NCI-H2171 (cell line): ENCODE measurements around the gene UGCG.
"Not testable (repeated sequence)": the region's sequence is repeated elsewhere in the genome, so short reads cannot be mapped to it uniquely, and the experiment has no call there.

ENCODE experiments used
- DNase-seq: peaks from one replicate; lab custom pipeline; 2025; lab: John Stamatoyannopoulos, UW

Gene UGCG

GRCh38 chr9:111890867-111891266 is 5.7 kb upstream of the UGCG start:
- DNase-seq, result not testable (repeated sequence)

DNA sequence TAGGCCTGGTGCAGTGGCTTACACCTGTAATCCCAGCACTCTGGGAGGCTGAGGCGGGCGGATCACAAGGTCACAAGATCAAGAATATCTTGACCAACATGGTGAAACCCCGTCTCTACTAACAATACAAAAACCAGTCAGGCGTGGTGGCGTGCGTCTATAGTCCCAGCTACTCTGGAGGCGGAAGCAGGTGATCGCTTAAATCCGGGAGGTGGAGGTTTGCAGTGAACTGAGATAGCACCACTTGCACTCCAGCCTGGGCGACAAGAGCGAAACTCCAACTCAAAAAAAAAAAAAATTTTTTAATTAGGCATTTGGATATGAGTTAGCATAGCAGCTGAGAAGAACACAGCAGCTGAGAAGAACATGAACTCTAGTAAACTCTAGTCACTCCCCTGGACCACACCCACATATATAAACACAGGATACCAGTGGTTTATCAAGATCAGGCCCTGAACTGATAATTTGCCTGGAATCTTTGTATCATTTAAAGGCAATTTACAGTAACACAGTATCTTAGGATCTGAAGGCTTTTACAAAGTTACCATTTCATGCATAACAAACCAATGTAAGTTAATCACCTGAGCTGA is 4.6 kb upstream of the UGCG start:
- DNase-seq, result no peak

DNA sequence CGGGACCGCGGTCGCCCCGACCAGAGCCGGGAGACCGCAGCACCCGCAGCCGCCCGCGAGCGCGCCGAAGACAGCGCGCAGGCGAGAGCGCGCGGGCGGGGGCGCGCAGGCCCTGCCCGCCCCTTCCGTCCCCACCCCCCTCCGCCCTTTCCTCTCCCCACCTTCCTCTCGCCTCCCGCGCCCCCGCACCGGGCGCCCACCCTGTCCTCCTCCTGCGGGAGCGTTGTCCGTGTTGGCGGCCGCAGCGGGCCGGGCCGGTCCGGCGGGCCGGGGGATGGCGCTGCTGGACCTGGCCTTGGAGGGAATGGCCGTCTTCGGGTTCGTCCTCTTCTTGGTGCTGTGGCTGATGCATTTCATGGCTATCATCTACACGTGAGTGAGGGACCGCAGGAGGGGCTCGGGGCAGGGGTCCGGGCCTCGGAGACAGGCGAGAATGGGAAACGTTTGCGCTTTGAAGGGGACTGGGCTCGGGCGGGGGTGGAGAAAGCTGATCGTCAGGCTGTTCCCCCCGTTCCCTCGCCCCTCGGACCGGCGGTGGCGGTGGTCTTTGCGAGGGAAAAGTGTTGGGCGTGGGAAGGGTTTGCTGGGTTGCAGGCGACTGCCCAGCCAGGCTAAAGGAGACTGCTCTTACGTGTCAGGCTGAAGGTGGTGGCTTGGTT is 457 bp downstream of the UGCG start:
- no peak for DNase-seq

- DNase-seq, result no peak
Measured at GRCh38 chr9:111897601-111898137, 1.1 kb downstream of the UGCG start.

DNA sequence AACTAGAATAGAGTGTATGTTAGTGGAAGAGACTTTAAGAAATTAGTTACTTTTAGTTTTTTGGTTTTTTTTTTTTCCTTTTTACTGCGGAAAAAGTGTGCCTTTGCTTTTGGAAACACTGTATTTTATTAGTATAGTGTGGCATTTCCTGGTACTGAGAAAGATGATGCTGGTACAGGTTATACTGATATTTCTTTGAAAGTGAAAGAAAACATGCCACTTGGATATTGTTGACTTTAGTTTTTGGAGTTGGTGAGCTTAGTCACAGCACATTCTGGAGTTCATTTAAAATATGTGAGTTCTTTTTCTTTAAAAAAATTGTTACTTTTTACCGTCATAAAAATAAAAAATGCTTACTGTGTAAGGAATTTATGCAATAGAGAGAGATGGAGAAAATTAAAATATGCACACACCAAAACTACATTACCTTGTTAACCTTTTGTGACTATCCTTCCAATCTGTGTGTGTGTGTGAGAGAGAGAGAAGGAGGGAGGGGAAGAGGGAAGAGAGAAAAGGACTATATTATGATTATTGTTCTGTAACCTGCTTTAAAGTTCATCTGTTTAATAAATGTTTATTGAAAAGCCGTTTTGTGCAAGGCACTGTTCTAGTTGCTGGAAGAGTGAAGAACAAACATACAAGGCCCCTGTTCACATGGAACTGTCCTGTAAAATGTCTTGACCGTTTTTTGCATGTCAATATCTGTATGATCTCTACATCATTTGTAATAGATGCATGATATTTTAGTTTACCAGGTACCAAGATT is 1.9 kb downstream of the UGCG start:
- no peak for DNase-seq

DNA sequence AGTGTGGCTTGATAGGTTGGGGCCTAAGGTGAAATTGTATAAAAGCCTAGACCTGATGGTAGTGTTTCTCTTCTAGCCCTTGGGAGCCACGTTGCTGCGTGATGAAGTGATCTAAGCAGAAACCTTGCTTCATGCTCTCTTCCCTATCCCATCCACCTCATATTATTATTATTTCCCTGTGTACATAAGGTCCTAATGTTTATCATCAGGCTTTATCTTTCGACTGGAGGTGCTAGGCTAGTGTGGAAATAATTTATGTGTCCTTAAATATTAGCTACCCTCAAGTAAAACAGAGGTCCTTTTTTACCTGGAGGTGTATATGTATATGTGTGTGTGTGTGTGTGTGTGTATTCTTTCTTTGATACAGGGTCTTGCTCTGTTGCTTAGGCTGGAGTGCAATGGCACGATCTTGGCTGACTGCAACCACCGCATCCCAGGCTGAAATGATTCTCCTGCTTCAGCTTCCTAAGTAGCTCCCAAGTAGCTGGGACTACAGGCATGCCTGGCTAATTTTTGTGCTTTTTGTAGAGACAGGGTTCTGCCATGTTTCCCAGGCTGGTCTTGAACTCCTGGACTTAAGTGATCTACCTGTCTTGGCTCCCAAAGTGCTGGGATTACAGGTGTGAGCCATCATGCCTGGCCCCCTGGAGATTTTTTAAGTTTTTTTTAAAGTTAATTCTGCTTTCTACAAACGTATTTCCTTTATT is 3.7 kb downstream of the UGCG start:
- no peak for DNase-seq

GRCh38 chr9:111900858-111901612 is 4.4 kb downstream of the UGCG start:
- no peak for DNase-seq

GRCh38 chr9:111902391-111903139 is 6.0 kb downstream of the UGCG start:
- DNase-seq, result no peak

DNA sequence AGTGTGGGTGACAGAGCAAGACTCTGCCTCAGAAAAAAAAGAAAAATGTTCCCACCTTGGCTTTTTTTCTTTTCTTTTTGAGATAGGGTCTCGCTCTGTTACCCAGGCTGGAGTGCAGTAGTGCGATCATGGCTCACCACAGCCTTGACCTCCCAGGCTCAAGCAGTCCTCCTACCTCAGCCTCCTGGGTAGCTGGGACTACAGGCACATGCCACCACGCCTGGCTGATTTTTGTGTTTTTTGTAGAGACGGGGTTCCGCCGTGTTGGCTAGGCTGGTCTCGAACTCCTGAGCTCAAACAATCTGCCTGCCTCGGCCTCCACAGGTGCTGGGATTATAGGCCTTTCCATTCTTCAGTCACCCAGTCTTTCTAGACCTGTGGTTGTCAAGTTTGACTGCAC is 6.9 kb downstream of the UGCG start:
- DNase-seq, result not testable (repeated sequence)

DNA sequence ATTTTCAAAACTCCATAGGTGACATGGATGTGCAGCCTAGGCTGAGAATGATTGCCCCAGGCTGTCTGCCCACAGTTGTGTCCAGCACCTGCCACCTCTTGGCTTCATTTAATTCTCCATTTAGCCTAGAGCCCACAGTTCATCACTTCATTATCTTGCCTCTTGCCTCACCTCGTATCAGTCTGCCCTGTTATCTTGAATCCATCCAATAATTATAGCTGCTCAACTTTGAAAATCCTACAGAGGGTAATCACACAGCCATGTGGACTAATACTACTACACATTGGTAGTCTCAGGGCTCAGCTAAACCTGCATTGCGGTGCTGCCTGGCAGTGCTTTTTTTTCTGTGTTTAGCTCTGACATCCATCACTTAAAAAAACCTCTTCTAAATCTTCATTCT is 7.4 kb downstream of the UGCG start:
- DNase-seq, result no peak

- DNase-seq, result no peak
Measured at GRCh38 chr9:111904891-111905291, 8.3 kb downstream of the UGCG start.

DNA sequence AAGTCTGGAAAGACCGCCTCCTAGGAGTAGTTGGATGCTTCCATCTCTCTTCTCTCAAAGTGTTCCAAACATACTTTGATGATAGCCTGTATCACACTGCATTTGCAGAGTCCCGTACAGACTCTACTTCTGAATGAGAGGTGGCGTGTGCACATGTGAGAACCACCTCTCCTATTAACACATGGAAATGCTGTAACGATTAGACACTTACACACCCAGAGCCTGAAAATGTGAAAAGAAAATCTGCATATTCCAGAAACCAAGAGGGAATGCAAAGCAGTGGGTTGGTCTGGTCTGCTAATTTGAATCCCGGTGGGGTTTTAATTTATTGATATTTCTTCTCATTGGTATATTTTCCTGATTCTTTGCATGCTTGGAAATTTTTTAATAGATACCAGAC is 10.5 kb downstream of the UGCG start:
- DNase-seq, result no peak

DNA sequence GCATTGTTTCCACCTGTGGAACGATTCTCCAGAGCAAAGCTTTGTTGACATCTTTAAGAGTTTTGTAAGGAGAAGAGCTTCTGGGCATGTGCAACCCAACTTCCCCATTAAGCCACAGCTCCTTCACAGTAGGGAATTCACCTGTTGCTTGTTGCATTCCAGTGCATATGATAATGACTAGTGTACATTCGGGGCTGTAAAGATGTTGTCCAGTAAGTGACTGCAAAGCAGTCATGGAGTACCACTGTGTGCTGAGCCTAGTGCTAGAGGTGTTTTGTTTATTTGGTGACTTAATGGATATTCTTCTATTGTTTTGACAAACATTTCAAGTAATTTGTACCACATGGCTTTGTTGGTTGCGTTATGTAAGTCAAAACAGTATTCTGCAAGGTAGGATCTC is 12.8 kb downstream of the UGCG start:
- DNase-seq, result no peak

DNA sequence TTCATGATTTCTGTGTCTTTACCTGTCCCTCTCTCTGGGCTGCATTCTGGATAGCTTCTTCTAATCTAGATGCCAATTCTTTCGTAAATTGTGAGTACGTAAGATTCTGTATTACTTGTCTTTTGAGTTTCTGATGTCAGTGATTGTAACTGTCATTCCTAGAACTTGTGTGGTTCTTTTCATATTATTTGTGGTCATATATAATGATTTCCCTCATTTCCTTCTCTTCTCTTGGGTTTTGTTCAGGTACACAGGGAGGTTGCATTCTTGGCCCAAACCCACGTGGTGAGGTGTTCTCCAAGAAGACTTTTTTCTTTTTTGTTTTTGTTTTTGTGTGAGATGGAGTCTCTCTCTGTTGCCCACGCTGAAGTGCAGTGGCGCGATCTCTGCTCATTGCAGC is 13.8 kb downstream of the UGCG start:
- DNase-seq, result no peak

- DNase-seq, result no peak
Measured at GRCh38 chr9:111913159-111913558, 16.5 kb downstream of the UGCG start.

DNA sequence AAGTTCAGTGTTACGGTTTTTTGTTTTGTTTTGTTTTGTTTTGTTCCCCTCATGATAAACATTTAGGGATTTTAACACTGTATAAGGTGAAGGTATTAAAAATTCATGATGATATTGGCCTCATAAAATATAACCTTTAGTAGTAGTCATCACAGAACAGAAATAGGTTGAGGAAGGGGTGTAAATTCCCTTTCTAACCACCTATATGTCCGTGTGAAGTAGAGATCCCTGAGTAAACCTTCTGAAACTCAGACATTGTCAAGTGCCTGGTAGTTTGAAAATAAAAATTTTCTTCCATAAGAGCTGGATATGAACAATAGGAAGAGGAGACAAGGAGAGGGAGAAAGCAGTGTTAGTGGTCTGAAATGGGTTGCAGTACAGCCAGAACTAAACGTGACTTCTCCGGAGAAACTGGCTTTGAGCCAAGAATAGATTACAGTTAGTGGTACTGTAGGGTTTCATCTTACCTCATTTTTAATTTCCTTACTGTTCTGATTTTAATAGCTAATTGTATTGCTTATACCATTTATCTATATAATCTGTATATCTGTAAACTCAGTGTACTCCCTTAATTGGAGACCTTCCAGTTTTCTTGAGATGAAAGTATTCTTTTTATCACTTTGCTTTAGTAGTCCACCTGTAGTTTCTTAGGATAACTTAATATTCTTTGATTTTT is 18.3 kb downstream of the UGCG start:
- DNase-seq, result peak; percentile 36

DNA sequence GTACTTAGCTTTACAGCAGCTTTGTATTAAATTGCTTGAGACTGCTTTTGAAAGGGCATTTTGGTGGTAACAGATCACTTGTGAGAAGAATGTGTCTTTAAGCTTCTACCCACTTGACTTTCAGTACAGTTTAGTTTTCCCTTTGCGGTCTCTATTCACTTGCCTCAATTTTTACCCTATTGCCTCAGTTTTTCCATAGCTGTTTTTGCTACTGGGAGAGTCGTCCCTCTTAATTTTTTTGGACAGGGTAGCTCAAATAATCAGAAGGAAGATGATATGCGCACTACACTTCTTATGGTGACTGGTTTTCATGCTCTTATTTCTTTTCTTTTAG is 18.8 kb downstream of the UGCG start:
- DNase-seq, result no peak

GRCh38 chr9:111916234-111916645 is 19.6 kb downstream of the UGCG start:
- DNase-seq, result no peak

DNA sequence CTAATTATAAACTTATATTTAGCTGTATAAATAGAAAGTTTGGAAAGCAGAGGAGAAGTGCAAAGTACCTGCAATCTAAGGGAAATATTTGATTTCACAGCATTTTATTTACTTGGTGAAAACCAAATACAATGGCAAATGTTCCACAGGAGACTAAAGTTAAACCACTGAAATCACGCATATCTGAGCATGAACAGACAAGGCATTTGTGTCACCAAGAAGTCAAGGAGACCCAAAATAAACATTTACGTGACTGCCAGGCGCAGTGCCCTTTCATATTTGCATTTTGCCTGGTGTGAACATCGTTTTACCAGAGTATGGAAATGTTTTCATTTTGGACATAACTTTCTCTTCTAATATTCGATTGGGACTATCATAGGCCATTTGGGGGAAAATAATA is 20.6 kb downstream of the UGCG start:
- DNase-seq, result no peak

GRCh38 chr9:111917980-111918379 is 21.4 kb downstream of the UGCG start:
- DNase-seq, result no peak

DNA sequence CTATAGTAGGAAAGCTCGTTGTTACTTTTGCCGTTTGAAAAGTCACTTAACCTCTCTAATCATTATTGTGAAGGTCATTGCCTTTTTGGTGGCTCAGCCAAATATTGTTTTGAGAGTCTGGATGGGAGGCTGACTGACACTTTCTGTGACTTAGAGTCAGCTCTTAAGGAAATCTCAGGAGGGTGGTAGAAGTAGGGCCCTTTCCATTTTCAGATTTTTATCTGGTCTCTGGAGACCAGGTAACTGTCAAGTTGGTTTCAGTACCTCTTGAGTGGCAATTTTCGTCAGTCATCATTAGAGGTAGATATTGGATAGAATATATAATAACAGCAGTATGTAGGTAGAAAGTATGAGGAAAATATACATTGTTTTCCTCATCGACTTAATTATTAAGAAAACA is 23.3 kb downstream of the UGCG start:
- DNase-seq, result no peak
